WI38 (cell line): ENCODE results near the gene CYB561.

Experiments
- H3K4me3 ChIP-seq: 2 replicates; pipeline ENCODE4 v1.5.1; 2011; ENCODE audit warnings: low read depth, mild to moderate bottlenecking, control low read depth, low read length
- CTCF ChIP-seq: IDR thresholded peaks from 2 replicates; pipeline ENCODE4 v1.5.1; 2012; ENCODE audit warnings: low read depth, mild to moderate bottlenecking, control low read depth, low read length

Gene CYB561

GRCh38 chr17:63483038-63483437, 36.9 kb upstream of the CYB561 start:
- no peak for TF ChIP-seq CTCF
- H3K4me3 ChIP-seq, result no peak overlapping the region

GRCh38 chr17:63482509-63482908, 36.4 kb upstream of the CYB561 start:
- no peak overlapping the region for H3K4me3 ChIP-seq
- TF ChIP-seq CTCF, result no peak

DNA sequence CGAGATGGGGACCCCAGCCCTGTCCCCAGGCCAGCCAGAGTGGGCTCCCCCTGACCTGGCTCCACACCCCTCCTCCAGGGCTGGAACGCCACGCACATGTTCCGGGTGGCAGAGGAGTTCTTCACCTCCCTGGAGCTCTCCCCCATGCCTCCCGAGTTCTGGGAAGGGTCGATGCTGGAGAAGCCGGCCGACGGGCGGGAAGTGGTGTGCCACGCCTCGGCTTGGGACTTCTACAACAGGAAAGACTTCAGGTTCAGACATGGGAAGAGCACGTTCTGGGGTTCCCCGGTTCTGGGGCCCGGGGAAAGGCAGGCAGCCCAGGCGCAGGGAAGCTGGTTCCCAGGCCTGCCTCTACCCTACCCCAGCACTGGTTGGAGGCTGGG, 35.4 kb upstream of the CYB561 start:
- TF ChIP-seq CTCF, result no peak
- no peak overlapping the region for H3K4me3 ChIP-seq

GRCh38 chr17:63480826-63481487, 34.9 kb upstream of the CYB561 start:
- no peak overlapping the region for H3K4me3 ChIP-seq
- TF ChIP-seq CTCF, result no peak

DNA sequence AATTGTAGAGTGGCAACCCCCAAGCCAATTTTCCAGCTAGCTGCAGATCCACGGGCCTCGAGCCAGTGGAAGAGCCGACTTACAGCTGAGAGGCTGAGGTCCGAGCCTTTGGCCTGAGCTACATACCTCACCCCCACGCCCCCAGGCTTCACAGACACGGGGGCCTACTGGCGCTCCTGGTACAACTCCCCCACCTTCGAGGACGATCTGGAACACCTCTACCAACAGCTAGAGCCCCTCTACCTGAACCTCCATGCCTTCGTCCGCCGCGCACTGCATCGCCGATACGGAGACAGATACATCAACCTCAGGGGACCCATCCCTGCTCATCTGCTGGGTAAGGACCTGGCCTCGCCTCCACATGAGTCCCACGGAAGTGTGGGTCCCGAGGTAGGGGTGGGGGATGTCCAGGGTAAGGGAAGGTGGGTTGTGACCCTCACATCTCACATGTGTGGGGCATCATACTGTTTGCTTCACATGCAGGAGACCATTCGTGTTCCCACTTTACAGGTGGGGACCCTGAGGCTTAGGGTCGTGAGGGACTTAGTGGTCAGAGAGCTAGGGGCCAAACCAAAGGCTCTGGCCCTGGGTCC, 34.2 kb upstream of the CYB561 start:
- no peak overlapping the region for H3K4me3 ChIP-seq
- TF ChIP-seq CTCF, result no peak

GRCh38 chr17:63479495-63480184, 33.5 kb upstream of the CYB561 start:
- no peak overlapping the region for H3K4me3 ChIP-seq
- TF ChIP-seq CTCF, result no peak
